Stromal cell of bone marrow (primary cell): ENCODE results near the gene CSNK2A1.
A peak's percentile ranks its signal among the peaks of the same experiment; 100 is the strongest.
"Not testable (repeated sequence)": the region's sequence is repeated elsewhere in the genome, so short reads cannot be mapped to it uniquely, and the experiment has no call there.

ENCODE experiments used
- DNase-seq: peaks from one replicate; pipeline ENCODE4 v3.0.0-alpha.2; 2012; ENCODE audit warnings: low read depth

Gene CSNK2A1

DNA sequence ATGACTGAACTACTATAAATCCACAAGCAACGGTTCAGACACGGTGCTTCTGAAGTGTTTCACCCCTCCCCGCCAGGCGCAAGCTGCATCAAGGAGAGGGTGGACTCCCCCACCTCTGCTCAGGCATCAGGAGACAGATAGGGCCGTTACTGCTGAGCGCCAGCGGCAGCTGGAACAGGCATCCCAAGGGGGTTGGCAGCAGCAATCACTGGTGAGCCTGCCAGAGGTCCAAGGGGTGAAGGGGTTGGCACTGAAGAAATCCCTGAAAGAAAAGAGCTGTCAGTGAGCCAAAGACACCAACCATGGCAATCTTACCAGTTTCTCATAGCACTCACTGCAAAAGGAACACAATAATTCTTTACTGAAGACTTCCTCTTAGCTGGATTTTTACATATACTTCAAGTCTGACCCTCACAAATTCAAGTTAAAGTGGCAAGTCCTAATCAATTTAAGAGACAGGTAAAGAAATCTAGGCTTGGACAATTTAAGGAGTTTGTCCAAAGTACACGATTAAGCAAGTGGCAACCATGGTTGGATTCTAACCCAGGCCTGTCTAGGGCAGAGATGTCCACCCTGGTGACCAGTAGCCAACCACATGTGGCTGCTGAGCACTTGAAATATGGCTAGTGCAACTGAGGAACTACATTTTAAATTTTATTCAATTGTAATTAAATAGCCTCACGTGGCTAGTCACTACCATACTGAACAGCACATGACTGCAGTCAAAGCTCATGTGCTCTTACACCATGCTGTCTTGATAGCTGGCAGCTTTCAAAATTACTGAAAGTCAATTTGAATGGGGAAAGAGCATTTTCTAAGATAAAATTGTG lies 59.6 kb downstream of the CSNK2A1 start:
- no peak for DNase-seq

DNA sequence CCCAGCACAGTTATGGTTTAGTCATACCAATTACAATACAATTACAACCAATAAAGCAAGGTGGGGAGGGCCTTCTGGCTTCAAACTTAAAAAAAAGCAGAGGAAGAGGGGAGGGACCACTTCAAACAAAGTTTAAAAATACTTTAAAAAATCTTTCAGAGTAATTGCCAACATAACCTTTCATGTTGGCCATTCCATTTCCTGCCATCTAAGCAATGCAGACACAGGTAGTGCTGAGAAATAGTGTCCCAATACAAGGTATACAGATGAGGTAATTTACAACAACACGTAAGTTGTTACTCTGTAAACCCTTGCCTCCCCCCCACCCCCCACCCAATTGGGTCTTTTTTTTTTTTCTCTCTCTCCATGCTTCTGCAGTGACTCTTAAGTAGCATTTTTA lies 62.4 kb downstream of the CSNK2A1 start:
- DNase-seq: no peak

DNA sequence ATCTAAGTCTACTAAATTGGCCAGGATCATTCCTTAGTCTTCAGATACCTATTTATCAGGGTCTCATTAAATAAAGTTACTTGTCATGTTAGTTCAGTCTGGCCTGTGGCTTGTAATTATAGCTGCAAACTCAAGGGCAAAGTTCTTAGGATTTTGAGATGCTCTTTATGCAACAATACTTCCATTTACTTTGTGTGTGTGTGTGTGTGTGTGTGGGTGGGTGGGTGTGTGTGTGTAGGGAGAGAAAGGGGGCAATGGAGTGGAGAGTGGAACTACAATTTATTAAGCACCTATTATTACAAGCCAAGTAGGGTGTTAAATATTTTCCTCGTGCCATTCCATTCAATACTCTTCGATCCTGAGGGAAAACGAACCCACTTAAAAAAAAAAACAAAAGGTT lies 63.5 kb downstream of the CSNK2A1 start:
- no peak for DNase-seq

DNA sequence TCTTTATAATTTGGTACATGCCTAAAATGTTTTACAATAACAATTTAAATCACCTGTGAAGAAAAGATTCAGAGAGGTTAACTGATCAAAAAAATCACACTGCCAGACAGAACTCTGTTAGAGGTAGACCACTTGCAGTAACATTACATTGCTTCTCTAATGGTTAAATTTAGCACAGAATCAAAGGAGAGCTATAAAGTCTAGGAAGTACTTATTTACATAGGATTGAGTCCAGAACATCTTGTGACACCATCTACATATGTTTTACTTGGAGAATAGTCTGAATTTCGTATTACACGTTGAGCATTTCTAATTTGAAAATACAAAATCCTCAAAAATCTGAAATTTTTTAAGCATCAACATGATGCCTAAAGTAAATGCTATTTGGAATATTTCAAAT lies 64.1 kb downstream of the CSNK2A1 start:
- no peak for DNase-seq

DNA sequence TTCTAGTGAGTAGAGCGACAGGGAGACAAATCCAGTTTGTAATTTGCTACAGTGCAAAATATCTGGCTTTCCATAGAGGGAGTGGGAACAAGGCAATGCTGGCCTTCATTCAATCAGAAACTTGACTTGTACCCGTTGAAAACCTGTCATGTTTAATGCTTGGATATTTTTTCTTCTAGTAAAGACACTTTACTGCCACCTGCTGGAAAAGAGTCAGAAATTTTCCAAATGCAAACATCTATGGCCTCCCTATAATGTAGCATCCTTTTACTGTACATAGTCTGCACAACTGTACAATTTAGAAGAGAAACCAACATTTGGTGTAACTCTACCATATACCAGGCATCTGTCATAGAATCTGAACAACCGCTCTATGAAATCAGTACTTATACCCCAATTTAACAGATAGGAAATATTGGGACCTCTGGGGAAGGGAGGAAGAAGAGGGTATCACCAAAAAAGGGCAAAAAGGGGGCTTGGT lies 64.6 kb downstream of the CSNK2A1 start:
- DNase-seq: no peak

DNA sequence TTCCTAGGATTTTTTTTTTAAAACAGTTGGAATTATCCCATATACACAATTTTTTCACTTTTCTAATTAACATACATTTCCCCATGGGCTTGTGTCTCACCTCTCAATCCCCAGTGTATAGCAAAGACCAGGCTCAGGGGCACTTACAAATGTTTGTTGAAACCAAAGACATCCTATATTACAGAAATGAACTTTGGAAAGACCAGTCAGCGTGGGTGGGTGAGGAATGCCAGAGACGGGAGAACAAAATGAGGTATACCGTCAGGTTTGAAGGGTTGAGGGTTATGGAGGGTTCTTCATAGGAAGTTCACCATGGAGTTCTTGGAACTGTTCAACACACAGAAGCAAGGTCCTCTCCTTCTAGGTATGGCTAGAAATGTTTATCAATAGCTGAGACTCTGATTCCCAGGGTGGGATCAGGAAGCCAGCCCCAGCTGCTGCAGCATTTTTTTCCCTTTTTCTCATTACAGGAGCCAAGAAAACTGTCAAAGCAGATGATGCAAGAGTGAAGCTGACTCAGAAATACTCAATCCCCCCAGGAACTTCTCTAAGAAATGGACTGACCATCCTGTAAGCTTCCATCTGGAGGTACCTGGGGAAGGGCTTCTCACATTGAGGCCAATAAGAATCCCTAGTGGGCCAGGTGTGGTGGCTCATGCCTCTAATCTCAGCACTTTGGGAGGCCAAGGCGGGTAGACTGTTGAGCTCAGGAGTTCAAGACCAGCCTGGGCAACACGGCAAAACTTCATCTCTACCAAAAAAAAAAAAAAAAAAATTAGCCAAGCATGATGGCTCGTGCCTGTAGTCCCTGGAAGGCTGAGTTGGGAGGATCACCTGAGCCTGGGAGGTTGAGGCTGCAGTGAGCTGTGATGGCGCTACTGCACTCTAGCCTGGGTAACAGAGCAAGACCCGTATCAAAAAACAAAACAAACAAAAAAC lies 65.3 kb downstream of the CSNK2A1 start:
- DNase-seq: peak; percentile 61

DNA sequence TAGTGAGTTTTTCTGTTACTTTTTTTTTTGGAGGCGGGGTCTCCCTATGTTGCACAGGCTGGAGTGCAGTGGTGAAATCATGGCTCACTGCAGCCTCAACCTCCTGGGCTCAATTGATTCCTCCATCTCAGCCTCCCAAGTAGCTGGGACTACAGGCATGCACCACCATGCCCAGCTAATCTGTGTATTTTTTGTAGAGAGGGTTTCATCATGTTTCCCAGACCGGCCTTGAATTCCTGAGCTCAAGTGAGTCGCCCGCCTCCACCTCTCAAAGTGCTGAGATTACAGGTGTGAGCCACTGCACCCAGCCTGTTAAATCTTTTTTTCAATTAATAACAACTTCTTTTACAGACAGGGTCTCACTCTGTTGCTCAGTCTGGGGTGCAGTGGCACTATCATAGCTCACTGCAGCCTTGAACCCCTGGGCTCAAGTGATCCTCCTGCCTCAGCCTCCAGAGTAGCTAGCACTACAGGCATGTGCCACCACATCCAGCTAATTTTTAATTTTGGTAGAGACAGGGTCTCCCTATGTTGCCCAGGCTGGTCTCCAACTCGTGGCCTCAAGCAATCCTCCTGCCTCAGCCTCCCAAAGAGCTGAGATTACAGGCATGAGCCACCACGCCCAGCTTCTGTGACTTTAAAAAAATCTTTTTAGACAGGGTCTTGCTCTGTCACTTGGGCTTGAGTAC lies 66.9 kb downstream of the CSNK2A1 start:
- DNase-seq: not testable (repeated sequence)

DNA sequence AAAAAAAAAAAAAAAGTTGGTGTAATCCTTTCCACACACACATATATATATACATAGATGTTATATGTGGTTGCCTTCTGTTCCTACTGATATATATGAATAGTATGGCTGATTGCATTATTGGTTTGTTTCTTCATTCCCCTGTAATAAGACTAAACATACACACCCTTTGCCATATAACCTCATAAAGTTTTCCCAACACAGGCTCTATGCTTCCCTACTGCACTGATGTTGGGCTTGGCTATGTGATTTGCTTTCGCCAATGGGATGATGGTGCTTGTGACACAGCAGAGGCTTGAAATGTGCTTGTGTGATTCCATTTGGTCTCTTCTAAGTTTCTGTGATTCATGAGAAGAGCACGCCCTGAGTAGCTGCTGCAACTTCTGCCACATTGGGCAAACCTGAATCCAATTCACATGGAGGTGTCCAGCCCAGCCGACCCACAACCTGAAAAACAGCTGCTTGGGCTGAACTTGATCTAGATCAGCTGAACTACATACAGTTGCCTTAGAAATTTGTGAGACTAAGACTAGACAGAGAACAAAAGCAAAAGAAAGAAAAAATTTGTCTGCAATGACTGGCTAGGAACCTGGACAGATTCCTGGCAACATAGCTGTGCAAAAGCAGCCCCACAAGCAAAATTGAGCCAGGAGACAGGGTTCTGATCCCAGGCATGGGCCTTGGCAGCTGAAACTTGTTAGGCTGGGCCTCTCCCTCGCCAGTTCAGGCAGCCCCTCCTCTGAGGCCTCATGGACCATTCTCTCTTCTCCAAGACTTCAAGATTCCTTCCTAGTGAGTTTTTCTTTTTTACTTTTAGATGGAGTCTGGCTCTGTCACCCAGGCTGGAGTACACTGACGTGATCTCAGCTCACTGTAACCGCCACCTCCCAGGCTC lies 67.9 kb downstream of the CSNK2A1 start:
- no peak for DNase-seq

DNA sequence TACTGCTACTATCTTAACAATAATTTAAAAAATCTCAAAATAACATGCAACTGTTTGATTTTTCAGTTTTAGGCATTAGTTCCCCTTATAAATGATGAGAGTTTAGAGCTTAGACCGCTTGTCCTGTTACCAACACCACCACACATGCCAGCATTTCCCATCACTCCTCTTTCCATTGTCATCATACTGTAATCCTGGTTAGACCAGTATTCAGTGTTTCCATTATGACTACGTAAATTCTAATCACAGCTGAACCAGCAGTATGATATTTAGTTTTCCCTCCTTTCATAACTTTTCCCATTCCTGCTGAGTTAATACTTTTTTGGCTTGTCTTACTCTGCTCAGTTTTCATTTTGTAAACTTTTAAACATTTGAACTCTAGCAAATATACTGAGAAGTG lies 69.0 kb downstream of the CSNK2A1 start:
- no peak for DNase-seq

DNA sequence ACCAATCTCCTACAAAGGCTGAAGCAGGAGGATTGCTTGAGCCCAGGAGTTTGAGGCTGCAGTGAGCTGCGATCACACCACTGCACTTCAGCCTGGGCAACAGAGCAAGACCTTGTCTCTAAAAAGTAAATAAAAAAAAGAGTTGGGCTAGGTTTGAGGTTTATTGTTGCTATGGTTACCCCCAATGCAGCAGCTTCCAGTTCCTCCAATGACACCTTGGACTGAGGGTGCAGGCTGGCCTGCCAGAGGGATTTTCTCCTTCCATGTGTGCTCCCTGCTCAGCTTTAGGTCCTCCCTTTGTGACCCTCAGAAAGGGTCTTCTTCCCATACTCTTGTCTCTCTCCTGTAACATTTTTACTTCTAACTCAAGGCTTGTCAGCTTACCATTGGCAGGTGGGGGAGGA lies 70.7 kb downstream of the CSNK2A1 start:
- DNase-seq: no peak

DNA sequence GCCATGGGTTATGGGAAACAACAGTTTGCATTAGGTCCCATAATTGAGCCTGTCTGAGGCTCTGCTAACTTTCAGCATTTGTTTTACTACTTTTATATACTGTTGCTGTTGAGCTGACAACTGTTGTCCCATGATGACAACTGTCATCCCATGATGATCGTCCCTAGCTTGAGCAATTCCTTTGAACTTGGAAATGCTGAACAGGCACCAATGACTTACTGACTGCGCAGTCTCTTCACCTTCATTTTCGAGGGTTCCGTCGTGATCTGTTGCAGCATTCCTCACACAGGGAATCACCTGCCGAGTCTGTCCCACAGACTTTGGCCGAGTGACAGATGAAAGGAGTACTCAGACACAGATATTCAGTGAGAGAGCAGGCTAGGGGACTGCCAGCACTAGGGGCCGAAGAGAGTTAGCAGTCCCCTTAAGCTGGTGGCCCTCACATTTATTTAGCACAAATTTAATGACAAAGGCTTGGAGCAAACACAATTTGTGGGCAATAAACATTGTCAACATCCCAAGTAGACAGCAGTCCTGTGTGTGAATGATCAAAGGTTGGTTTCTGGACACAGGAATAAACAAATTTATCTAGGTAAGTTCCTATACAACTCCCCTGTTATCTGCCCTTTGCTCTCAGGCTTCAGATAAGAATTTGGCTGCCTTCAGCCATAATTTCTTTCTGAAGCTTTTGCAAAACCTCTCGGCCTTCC lies 71.3 kb downstream of the CSNK2A1 start:
- no peak for DNase-seq

DNA sequence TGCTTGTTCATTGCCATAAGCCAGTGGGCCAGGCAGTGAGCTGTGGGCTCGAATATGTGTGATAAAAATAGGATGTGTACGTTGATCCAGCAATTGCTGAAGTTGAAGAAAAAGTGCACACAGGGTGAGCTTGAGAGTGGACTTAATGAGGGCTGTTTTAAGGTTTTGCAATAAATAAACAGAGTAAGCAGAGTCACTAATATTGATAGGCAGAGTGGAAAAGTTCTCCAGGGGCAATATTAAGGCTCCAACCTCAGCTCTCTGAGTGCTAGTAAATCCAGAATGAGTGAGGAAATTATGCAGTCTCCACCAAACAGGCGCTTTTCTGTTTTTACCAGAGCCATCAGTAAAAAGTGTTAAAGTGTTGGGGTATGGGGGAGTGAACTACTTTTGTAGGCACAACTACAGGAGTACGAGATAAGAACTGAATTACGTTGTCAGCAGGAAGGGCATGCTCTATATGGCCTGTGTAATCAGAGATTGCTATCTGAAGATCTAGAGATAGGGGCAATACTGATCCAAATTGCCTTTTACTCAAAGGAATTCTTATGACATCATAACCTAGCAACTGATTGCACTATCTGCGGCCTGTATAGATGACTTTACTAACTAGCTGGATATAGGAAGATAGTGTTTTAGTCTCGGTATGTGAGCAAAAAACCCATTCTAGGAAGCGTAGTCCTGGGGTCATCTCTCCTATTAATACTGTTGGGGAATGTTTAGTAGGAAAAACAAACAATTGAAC lies 73.7 kb downstream of the CSNK2A1 start:
- no peak for DNase-seq

DNA sequence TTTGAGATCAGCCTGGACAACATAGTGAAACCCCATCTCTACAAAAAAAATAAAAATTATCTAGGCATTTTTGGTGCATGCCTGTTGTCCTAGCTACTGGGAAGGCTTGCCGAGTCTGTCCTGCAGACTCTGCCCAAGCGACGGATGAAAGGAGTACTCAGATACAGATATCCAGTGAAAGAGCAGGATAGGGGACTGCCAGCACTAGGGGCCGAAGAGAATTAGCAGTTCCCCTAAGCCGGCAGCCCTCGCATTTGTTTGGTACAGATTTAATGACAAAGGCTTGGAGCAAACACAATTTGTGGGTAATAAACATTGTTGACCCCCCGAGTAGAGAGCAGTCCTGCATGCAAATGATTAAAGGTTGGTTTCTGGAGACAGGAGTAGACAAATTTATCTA lies 75.8 kb downstream of the CSNK2A1 start:
- no peak for DNase-seq

DNA sequence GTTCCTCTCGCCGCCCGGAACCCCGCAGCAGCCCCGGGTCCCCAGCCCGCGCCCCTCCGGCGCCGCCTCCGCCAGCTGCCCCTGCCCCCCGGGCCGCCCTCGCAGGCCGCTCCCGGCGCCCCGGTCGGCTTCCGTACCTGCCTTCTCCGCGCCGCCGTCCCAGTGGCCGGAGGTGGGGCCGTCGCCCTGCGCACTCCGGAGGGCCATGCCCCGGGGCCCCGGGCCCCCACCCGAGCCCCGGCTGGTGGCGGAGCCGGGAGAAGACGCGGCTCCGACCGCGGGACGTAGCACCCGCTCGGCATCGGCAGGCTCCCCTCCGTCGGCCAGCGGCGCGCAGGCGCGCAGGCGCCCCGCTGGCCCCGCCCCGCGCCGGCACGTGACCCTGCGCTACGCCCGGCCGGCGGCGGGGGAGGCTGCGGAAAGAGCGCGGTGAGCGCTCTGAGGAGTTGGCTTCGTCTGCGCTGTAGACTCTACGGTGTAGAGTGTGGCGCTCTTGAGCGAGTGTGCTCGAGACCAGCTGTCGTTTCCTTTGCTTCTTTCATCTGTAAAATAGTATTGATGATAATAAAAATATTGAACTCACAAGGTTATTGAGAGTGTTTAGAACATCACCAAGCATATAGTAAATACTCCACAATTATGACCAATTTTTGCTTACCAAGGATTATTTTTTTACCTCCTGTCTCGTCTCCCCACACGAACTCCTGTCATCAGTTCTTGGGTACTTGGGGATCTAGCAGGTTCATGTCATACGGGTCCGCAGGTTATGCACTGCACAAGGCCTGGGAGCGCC lies 81.2 kb downstream of the CSNK2A1 start, which contains the start of gene TBC1D20:
Gene TBC1D20 (minus strand): TSS at position 335 of the 793 bp plus-strand sequence. CDS start 128 bp downstream, at position 207.
- peak; percentile 76 for DNase-seq

DNA sequence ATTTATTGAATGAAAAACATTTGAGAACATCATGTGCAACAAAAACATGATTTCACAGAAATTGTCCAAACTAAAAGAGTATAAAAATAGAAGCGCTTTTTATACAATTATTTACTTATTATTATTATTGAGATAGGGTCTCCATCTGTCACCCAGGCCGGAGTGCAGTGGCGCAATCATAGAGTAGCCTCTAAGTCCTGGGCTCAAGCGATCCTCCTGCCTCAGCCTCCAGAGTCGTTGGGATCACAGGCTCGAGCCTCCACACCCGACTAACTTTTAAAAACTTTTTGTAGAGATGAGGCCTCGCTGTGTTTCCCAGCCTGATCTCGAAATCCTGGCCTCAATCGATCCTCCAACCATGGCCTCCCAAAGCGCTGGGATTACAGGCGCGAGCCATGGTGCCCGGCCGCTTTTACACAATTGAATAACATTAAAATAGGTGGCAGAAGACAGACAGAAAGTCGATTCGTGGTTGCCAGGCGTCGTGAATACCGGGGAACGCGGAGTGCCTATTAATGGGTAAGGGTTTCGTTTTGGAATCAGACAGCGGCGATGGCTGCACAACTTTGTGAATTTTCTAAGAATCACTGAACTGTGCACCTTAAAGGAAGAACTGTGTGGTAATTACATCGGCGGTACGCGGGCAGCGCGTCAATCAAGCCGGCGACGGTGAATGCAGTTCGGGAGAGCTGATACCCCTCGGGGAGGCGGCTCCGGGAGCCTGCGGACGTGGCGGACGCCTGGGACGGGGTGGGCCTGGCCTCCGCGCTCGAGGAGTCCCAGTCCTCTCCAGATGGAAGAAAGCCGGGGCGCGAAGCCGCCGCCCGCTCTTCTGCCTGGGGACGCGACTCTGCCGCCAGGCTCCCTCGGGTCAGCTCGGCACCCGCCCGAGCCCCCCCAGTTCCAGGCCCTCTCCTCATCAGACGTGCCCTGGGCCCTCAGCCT lies 82.1 kb downstream of the CSNK2A1 start:
- no peak for DNase-seq

DNA sequence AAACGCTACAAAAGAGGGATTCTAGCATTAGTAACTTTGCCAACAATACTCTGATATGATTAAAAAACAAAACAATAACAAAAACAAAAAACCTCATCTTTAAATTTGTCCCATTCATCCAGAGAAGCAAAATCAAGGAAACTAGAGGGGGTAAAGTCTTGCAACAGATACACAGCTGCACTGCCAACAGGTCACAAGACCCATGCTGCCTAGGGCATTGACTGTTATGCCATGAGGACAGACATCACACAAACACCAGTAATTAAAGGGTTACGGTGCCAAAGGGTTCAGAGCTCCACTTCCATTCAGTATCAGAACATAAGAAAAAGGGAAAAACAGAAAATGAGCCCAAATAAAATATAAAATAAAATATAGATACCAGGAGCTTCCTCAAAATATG lies 82.9 kb downstream of the CSNK2A1 start:
- no peak for DNase-seq

DNA sequence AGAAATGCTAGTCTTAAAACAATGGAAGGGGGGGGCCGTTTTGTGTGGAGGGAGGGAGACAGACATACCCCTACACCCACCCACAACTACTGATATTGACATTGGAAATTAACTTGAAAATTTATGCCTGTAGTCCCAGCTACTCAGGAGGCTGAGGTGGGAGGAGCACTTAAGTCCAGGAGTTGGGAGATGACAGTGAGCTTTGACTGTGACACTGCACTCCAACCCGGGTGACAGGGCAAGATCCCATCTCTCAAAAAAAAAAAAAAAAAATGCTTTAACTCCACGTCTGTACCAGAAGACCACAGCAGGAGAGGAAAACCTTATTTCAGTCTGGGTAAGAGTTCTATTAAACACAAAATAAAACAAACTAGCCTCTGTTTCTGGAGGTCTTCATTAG lies 83.4 kb downstream of the CSNK2A1 start:
- DNase-seq: no peak

DNA sequence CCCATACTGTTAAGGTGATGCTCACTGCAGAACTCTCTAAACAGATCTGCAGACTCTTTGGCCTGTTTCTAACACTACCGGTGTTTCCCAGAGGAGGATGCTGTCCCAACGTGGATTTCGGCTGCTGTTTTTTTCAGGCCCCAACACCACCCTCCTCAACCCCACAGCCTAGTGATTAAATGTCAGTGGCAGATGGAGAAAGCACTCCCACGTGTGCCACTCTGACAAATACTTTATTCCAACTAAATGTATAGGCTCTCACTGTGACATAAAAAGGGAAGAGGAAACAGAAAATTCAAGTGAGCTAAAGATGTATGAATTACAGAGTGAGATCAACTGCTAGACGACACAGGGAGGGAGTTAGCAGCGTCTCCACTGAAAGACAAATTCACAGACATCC lies 84.8 kb downstream of the CSNK2A1 start:
- no peak for DNase-seq
